ACC112 (cell line): ENCODE measurements around the gene ADAMTS16.

ENCODE experiments used
- H2AFZ ChIP-seq: fragments of 200-600 bp; sonication (generic); one replicate; pipeline ENCODE4 v1.6.0; 2017; ENCODE audit warnings: antibody characterized with exemption, low read length; ENCODE audit not compliant: unreplicated experiment
- H3K27ac ChIP-seq: fragments of 200-600 bp; sonication (generic); 2 replicates; pipeline ENCODE4 v1.5.1; 2014; ENCODE audit warnings: low read depth, mild to moderate bottlenecking, antibody characterized with exemption, low read length, moderate library complexity
- H3K27me3 ChIP-seq: fragments of 200-600 bp; sonication (generic); 2 replicates; pipeline ENCODE4 v1.6.1; 2014; ENCODE audit warnings: mild to moderate bottlenecking, antibody characterized with exemption, low read length, moderate library complexity, mixed read lengths; ENCODE audit not compliant: insufficient read depth
- H3K36me3 ChIP-seq: fragments of 200-600 bp; sonication (generic); 2 replicates; pipeline ENCODE4 v1.6.1; 2016; ENCODE audit warnings: mild to moderate bottlenecking, antibody characterized with exemption, low read length, moderate library complexity, mixed read lengths; ENCODE audit not compliant: insufficient read depth
- H3K4me1 ChIP-seq: fragments of 200-600 bp; sonication (generic); one replicate; pipeline ENCODE4 v1.6.1; 2016; ENCODE audit warnings: low read length, mixed read lengths; ENCODE audit not compliant: insufficient read depth, unreplicated experiment, control insufficient read depth
- H3K4me3 ChIP-seq: fragments of 200-600 bp; sonication (generic); 2 replicates; pipeline ENCODE4 v1.5.1; 2014; ENCODE audit warnings: mild to moderate bottlenecking, low read depth, low read length
- H3K79me2 ChIP-seq: fragments of 200-600 bp; sonication (generic); one replicate; pipeline ENCODE4 v1.6.0; 2016; ENCODE audit warnings: low read length; ENCODE audit not compliant: control insufficient read depth, unreplicated experiment, insufficient read depth

ADAMTS16 gene

GRCh38 chr5:5159282-5160103, 19.4 kb downstream of the ADAMTS16 start:
- no peaks in the 10 kb centered on the region for H3K27me3 ChIP-seq
- no peak overlapping the region for H2AFZ ChIP-seq
- H3K27ac ChIP-seq, result no peak overlapping the region
- no peaks in the 10 kb centered on the region for H3K79me2 ChIP-seq
- no peak overlapping the region for H3K4me3 ChIP-seq
- no peaks in the 10 kb centered on the region for H3K36me3 ChIP-seq
- no peaks in the 10 kb centered on the region for H3K4me1 ChIP-seq

GRCh38 chr5:5164163-5164562, 24.0 kb downstream of the ADAMTS16 start:
- Histone ChIP-seq H3K4me1 (no peaks in the 10 kb centered on the region), H3K27ac (no peak overlapping the region), H3K36me3 (no peaks in the 10 kb centered on the region), H3K79me2 (no peaks in the 10 kb centered on the region), H2AFZ (no peak overlapping the region), H3K4me3 (no peak overlapping the region), H3K27me3 (no peaks in the 10 kb centered on the region)

- H3K4me3 ChIP-seq, result no peak overlapping the region
- no peaks in the 10 kb centered on the region for H3K79me2 ChIP-seq
- no peaks in the 10 kb centered on the region for H3K4me1 ChIP-seq
- H3K27me3 ChIP-seq, result no peaks in the 10 kb centered on the region
- no peaks in the 10 kb centered on the region for H3K36me3 ChIP-seq
- no peak overlapping the region for H3K27ac ChIP-seq
- no peak overlapping the region for H2AFZ ChIP-seq
Measured at GRCh38 chr5:5165541-5166002, 25.4 kb downstream of the ADAMTS16 start.

- Histone ChIP-seq H3K27me3 (no peaks in the 10 kb centered on the region), H3K79me2 (no peaks in the 10 kb centered on the region), H2AFZ (no peak overlapping the region), H3K36me3 (no peaks in the 10 kb centered on the region), H3K4me1 (no peaks in the 10 kb centered on the region), H3K27ac (no peak overlapping the region), H3K4me3 (no peak overlapping the region)
Measured at GRCh38 chr5:5169466-5169865, 29.3 kb downstream of the ADAMTS16 start.

DNA sequence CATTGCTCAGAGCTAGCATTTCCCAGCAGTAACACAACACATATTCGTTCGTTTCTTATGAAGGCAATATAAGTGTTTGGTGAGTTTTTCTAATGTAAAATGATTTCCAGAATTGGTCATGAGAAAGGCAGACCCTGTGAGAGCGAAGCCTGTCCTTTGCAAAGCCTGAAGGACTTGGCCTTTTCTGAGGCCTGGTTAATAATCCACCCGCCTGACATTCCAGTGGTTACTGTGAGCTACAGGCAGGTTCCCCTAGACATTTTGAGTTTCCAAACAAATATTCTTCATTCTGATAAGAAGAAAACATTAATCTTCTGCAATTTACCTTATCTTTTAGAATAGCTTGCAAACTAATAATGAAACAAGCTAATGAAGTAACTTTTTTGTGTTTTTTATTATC, 38.0 kb downstream of the ADAMTS16 start:
- Histone ChIP-seq H2AFZ (no peak overlapping the region), H3K27me3 (no peaks in the 10 kb centered on the region), H3K4me1 (no peaks in the 10 kb centered on the region), H3K36me3 (no peaks in the 10 kb centered on the region), H3K4me3 (no peak overlapping the region), H3K79me2 (no peaks in the 10 kb centered on the region), H3K27ac (no peak overlapping the region)

DNA sequence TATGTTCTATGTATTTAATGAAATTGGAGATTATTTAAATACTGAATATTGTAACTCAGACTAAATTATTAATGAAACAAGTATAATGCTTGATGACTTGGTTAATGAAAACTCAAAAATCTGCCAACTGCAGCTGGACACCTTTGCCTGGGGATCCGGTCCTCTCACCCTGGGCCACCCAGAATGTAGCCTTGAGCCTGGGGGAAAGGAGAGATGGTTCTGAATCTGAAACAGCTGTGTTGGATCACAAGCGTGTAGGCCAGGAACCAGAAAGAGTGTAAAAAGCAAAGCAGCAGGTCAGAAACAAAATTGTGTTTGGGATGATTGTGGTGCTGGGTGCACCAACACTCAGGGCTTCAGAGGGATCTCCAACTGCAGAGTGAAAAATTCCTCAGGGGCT, 38.5 kb downstream of the ADAMTS16 start:
- no peaks in the 10 kb centered on the region for H3K36me3 ChIP-seq
- no peak overlapping the region for H3K27ac ChIP-seq

GRCh38 chr5:5179079-5179478, 38.9 kb downstream of the ADAMTS16 start:
- Histone ChIP-seq H3K79me2 (no peaks in the 10 kb centered on the region), H3K27ac (no peak overlapping the region), H2AFZ (no peak overlapping the region), H3K4me3 (no peak overlapping the region), H3K36me3 (no peaks in the 10 kb centered on the region), H3K4me1 (no peaks in the 10 kb centered on the region), H3K27me3 (no peaks in the 10 kb centered on the region)

More for the DNA sequence above, 38.5 kb downstream of the ADAMTS16 start:
- Histone ChIP-seq H3K4me1 (no peaks in the 10 kb centered on the region), H3K79me2 (no peaks in the 10 kb centered on the region), H3K4me3 (no peak overlapping the region), H3K27me3 (no peaks in the 10 kb centered on the region), H2AFZ (no peak overlapping the region)

GRCh38 chr5:5179597-5179996, 39.5 kb downstream of the ADAMTS16 start:
- Histone ChIP-seq H3K4me1 (no peaks in the 10 kb centered on the region), H3K79me2 (no peaks in the 10 kb centered on the region), H2AFZ (no peak overlapping the region), H3K4me3 (no peak overlapping the region), H3K36me3 (no peaks in the 10 kb centered on the region), H3K27me3 (no peaks in the 10 kb centered on the region), H3K27ac (no peak overlapping the region)

DNA sequence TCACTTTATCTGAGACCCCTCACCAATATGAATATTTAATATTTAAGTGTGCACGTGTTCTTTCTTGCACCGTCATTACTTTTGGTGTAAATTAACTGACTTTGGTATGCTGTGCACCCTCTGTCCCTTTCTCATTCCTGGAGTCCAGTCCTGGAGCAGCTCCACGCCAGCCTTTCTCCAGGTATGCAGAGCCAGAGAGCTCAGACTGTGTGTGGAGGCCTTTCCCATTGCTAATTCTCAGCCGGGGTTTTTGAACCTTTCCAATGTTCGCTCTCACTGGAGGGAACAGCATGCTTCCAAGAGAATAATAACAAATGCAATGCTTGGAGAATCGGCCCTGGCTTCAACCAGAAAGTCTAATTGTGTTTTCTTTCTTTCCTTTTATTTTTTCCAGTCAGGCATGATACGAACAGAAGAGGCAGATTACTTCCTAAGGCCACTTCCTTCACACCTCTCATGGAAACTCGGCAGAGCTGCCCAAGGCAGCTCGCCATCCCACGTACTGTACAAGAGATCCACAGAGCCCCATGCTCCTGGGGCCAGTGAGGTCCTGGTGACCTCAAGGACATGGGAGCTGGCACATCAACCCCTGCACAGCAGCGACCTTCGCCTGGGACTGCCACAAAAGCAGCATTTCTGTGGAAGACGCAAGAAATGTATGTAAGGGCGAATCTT, 41.7 kb downstream of the ADAMTS16 start:
- no peak overlapping the region for H3K27ac ChIP-seq
- H3K36me3 ChIP-seq, result no peaks in the 10 kb centered on the region
- H3K27me3 ChIP-seq, result no peaks in the 10 kb centered on the region
- H3K4me1 ChIP-seq, result no peaks in the 10 kb centered on the region
- H3K4me3 ChIP-seq, result no peak overlapping the region
- H2AFZ ChIP-seq, result no peak overlapping the region
- H3K79me2 ChIP-seq, result no peaks in the 10 kb centered on the region

- Histone ChIP-seq H3K4me1 (no peaks in the 10 kb centered on the region), H3K27ac (no peak overlapping the region), H3K36me3 (no peaks in the 10 kb centered on the region), H2AFZ (no peak overlapping the region), H3K4me3 (no peak overlapping the region), H3K27me3 (no peaks in the 10 kb centered on the region), H3K79me2 (no peaks in the 10 kb centered on the region)
Measured at GRCh38 chr5:5182508-5183188, 42.5 kb downstream of the ADAMTS16 start.
